WTC11 (cell line): ENCODE data around the gene RPA3.

Source experiments
- ATF2 ChIP-seq: sonication (generic); formaldehyde crosslinking; IDR thresholded peaks from 2 replicates; pipeline ENCODE4 v1.8.1; 2022; ENCODE audit warnings: low read depth, missing genetic modification reagents, borderline replicate concordance
- ATF3 ChIP-seq: sonication (generic); formaldehyde crosslinking; conservative IDR thresholded peaks from 2 replicates; pipeline ENCODE4 v1.8.1; 2022; ENCODE audit warnings: mild to moderate bottlenecking, missing genetic modification reagents
- CTCF ChIP-seq: fragments of 200-600 bp; IDR thresholded peaks from 2 replicates; pipeline ENCODE4 v1.8.0; 2022; ENCODE audit warnings: antibody characterized with exemption
- E2F4 ChIP-seq: sonication (generic); formaldehyde crosslinking; IDR thresholded peaks from 2 replicates; pipeline ENCODE4 v1.8.1; 2022; ENCODE audit warnings: low read depth, mild to moderate bottlenecking, moderate library complexity, missing genetic modification reagents, borderline replicate concordance
- E2F5 ChIP-seq: sonication (generic); formaldehyde crosslinking; IDR thresholded peaks from 2 replicates; pipeline ENCODE4 v1.8.1; 2022; ENCODE audit warnings: mild to moderate bottlenecking, moderate library complexity, missing genetic modification reagents
- ELF4 ChIP-seq: sonication (generic); formaldehyde crosslinking; IDR thresholded peaks from 2 replicates; pipeline ENCODE4 v1.8.1; 2022; ENCODE audit warnings: low read depth, mild to moderate bottlenecking, moderate library complexity, missing genetic modification reagents
- FOXP4 ChIP-seq: sonication (generic); formaldehyde crosslinking; IDR thresholded peaks from 2 replicates; pipeline ENCODE4 v1.8.0; 2022; ENCODE audit warnings: mild to moderate bottlenecking, missing genetic modification reagents
- MLX ChIP-seq: sonication (generic); formaldehyde crosslinking; IDR thresholded peaks from 2 replicates; pipeline ENCODE4 v1.8.1; 2023; ENCODE audit warnings: mild to moderate bottlenecking, missing genetic modification reagents, moderate library complexity
- NFYB ChIP-seq: sonication (generic); formaldehyde crosslinking; conservative IDR thresholded peaks from 2 replicates; pipeline ENCODE4 v1.8.0; 2022; ENCODE audit warnings: low read depth, missing genetic modification reagents
- ZNF317 ChIP-seq: sonication (generic); formaldehyde crosslinking; IDR thresholded peaks from 2 replicates; pipeline ENCODE4 v1.8.1; 2023; ENCODE audit warnings: low read depth, mild to moderate bottlenecking, moderate library complexity, missing genetic modification reagents, borderline replicate concordance

- TF ChIP-seq FOXP4 (CRISPR knock-in tag) (no peak), NFYB (no peak), CTCF (no peak), ZNF317 (CRISPR knock-in tag) (no peak), E2F5 (CRISPR knock-in tag) (no peak), ATF2 (CRISPR knock-in tag) (no peak), E2F4 (CRISPR knock-in tag) (no peak), MLX (CRISPR knock-in tag) (no peak), ELF4 (CRISPR knock-in tag) (no peak), ATF3 (CRISPR knock-in tag) (no peak)
Observed at GRCh38 chr7:7620644-7621210, 97.7 kb downstream of the RPA3 start.
